Kasumi-1 (cell line): ENCODE measurements around the gene RYR2.
"Not testable (repeated sequence)": the region's sequence is repeated elsewhere in the genome, so short reads cannot be mapped to it uniquely, and the experiment has no call there.

Experiments used
- DNase-seq, 2 experiments: peaks; one replicate each; lab custom pipeline; 2025; lab: John Stamatoyannopoulos, UW

The RYR2 gene

GRCh38 chr1:237146241-237146640 lies 104.3 kb downstream of the RYR2 start:
- DNase-seq: no peak

DNA sequence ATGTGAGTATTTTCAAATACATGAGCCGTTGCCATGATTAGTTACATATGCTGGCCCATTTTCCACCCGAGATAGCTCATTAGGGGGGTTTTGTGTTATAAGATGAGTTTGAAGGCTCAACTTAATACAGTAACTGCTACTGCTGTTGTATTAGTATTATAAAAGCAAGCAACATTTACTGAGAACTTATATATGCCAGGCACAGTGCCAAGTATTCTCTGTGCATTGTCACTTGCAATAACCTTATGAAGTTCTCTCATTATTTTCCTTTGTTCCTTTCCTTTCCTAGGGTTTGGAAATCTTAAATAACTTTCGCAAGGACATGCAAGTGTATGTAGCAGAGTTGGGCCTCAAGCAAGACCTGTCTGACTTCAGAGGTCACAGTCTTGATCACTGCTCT lies 107.9 kb downstream of the RYR2 start:
- DNase-seq: no peak

- not testable (repeated sequence) for DNase-seq
These were observed 110.0 kb downstream of the RYR2 start for GRCh38 chr1:237151979-237152378.

GRCh38 chr1:237152506-237153335 lies 110.7 kb downstream of the RYR2 start:
- DNase-seq: no peak

- no peak for DNase-seq
These were observed 112.2 kb downstream of the RYR2 start for GRCh38 chr1:237154157-237154556.

DNA sequence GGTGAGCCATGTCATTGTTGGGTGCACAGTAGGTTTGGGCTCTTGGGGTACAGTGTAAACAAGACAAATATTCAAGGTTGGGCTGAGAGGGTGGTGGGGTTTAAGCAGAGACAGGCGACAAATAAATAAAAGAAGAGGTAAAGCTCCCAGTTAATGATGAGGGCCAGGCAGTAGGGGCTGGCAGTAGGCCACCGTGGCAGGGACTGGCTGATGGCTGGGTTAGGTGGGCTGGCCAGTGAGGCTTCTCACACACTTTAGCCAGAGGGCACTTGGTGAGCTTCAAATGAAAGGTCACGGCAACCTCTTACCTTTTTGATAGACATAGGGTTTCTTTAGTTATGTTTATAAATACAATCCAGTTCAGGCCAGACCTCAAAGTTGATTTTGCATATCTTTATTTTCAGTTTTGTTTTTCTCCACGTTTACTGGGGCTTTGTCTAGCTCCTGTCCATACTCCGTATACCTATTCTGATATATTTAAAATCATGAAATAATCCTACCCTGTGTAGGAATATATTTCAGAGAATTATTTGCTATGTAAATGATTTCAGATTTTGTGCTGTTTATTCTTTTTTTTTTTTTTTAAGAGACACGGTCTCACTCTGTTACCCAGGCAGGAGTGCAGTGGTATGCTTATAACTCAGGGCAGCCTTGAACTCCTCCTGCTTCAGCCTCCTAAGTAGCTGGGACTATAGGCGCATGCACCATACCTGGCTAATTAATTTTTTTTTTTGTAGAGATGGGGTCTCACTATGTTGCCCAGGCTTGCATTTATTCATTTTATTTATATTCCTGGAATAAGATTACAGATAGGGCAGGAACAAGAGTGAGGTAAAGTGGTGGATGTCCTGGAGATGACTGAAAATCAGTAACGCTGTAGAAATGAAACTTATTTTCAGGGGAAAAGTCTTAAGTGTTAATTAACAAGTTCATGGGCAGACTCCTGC lies 122.7 kb downstream of the RYR2 start:
- no peak for DNase-seq

GRCh38 chr1:237166086-237166485 lies 124.1 kb downstream of the RYR2 start:
- no peak for DNase-seq

DNA sequence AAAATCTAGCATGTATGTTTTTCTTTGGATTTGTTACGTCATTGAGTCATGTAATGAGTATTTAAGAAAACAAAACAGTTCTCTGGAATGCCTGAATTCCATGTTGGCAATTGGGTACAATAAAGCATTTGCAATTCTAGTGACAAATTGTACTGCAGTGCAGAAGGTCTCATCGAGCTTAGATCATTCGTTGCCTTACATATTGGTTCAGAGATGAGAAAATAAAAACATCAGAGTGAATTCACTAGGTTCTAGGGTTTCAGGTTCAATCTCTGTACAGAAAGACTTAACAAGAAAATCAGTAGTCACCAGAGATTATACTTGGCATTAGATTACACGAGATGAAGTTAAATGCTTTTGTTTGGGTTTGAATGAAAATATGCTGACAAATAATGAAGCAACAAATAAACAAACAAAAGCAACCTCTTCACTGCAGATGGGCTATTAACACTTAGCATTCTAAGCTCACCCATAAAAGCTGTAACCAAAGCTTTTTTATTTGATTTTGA lies 124.7 kb downstream of the RYR2 start:
- no peak for DNase-seq

GRCh38 chr1:237170149-237170548 lies 128.2 kb downstream of the RYR2 start:
- no peak for DNase-seq

- DNase-seq: no peak
These were observed 129.6 kb downstream of the RYR2 start for GRCh38 chr1:237171454-237172117.

- DNase-seq: no peak
These were observed 130.1 kb downstream of the RYR2 start for GRCh38 chr1:237172118-237172485.

GRCh38 chr1:237179503-237179902 lies 137.5 kb downstream of the RYR2 start:
- DNase-seq: no peak

GRCh38 chr1:237180256-237180655 lies 138.3 kb downstream of the RYR2 start:
- no peak for DNase-seq

- no peak for DNase-seq
These were observed 139.8 kb downstream of the RYR2 start for GRCh38 chr1:237181743-237182317.

DNA sequence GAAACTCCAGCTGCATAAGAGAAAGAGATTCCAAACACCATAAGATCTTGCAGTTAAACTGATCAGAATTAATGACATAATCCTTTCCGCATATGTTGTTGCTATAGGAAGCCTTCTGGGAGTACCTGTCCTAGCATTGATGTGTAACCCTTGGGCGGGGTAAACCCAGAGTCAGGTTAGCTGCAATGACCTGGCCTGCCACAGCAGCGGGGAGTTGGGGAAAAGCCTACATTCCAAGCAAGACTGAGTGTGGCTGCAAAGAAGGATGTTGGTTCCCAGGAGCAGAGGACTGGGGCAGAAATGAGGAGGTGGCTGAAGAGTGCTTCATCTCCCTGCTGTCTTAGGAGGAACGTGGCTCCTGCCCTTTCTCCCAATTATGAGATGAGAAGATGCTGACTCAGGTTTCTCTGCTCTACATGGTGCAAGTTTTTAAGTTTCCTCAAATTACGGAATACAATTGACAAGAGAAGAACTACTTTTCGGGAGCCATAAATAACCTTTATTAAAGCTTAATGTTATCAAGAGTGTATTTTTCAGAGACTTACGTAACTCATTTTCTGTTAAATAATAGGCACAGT lies 142.1 kb downstream of the RYR2 start:
- DNase-seq: no peak

DNA sequence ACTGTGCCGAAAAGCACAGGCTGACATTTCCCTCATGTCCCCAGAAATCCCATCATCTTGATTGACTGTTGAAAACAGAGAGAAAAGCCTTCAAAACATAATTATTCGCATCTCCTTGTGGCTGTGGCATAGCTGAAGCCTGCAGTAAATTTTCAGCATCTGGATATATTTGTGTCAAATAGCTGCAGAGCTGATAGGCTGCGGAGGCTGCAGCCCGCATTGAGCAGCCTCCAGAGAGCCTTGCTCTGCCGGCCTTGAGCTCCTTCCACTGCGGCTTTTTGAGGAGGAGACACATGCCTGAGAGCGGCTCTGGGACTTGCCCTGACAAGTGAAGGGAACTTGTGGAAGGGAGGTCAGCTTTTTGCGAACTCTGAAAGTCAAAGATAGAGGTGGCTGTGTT lies 144.7 kb downstream of the RYR2 start:
- DNase-seq: no peak

DNA sequence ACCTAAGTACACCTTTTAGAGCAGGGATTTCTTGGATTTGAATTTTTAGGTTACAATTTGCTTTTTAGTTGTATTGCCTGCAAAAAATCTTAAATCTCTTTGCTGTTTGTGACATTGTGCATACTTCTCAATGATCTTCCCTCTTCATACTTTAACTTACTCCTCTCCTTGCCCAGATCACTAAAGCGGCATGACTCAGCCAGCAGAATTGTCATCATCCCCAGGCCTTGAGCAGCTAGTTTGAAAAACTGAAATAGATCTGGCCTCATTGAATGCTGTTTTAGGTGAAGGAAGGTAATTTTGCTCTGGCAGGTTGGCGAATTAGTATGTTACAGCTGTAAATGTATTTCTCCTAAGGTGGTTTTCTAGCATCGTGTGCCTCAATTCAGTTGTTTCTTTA lies 145.9 kb downstream of the RYR2 start:
- DNase-seq: no peak

GRCh38 chr1:237191403-237191802 lies 149.4 kb downstream of the RYR2 start:
- no peak for DNase-seq

- no peak for DNase-seq
These were observed 155.8 kb downstream of the RYR2 start for GRCh38 chr1:237197470-237198425.

DNA sequence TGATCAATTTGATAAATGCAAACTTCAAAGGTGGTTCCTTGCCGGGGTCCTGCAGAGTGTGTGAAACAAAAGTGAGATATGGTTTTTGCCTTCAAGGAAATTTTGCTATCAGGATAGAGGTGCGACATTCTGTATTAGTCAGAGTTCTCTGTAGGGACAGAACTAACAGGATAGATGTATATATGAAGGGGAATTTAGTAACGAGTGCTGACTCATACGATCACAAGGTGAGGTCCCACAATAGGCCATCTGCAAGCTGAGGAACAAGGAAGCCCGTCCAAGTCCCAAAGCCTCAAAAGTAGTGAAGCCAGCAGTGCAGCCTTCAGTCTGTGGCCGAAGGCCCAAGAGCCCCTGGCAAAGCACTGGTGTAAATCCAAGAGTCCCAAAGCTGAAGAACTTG lies 157.0 kb downstream of the RYR2 start:
- no peak for DNase-seq
